B cell (primary cell): ENCODE measurements around the gene CGRRF1. TPM values are rescaled to one million over a fixed set of nuclear protein-coding genes. Genes with fewer than 3 reads are reported as not detected.

Experiments
- ATAC-seq: fragments of 200-7000 bp; cut with Tn5 transposase; one replicate; pipeline ENCODE4 v1.10.0; 2021; ENCODE audit warnings: low read depth, mild to moderate bottlenecking, moderate number of reproducible peaks, moderate library complexity
- CTCF ChIA-PET: fragments of 350-600 bp; sonication (Branson Sonifier 250); formaldehyde crosslinking; loops from one replicate; lab custom pipeline; 2021; ENCODE audit warnings: antibody characterized with exemption, inconsistent platforms; lab: Charles Lee
- POLR2A ChIA-PET: fragments of 350-600 bp; sonication (Branson Sonifier 250); formaldehyde crosslinking; loops from one replicate; lab custom pipeline; 2021; ENCODE audit warnings: antibody characterized with exemption; lab: Charles Lee
- DNase-seq: peaks from one replicate; pipeline ENCODE4 v3.0.0; 2013
- H2AFZ ChIP-seq: 2 replicates; pipeline ENCODE4 v1.6.1; 2012; ENCODE audit warnings: mild to moderate bottlenecking, low read depth, low read length; ENCODE audit not compliant: insufficient read depth, poor library complexity, severe bottlenecking
- H3K27ac ChIP-seq, 2 donors: 1 replicate in 1 of 2; 2 replicates in 1 of 2; pipeline ENCODE4 v1.5.1; 2012 to 2013; ENCODE audit warnings: low read length in 2 of 2, mild to moderate bottlenecking in 2 of 2, moderate library complexity in 1 of 2
- H3K27me3 ChIP-seq, 4 experiments: fragments of 200-600 bp in 1 of 4; sonication (generic) in 1 of 4; replicated peaks in 1 of 4; 1 replicate in 2 of 4; 2 replicates in 2 of 4; pipeline versions ENCODE4 v1.6.1 to v1.7.0; 2013 to 2016; ENCODE audit warnings: low read length in 3 of 4, mild to moderate bottlenecking in 2 of 4, mixed read lengths in 1 of 4, moderate library complexity in 1 of 4; ENCODE audit not compliant: insufficient read depth in 4 of 4, control insufficient read depth in 3 of 4; ENCODE audit errors: control extremely low read depth in 1 of 4
- H3K36me3 ChIP-seq, 2 experiments: replicated peaks in 1 of 2; 1 replicate in 1 of 2; 2 replicates in 1 of 2; pipeline versions ENCODE4 v1.6.1 to v1.7.1; 2013; ENCODE audit warnings: low read length in 1 of 2; ENCODE audit not compliant: insufficient read depth in 2 of 2, control insufficient read depth in 1 of 2; ENCODE audit errors: control extremely low read depth in 1 of 2, extremely low read depth in 1 of 2
- H3K4me1 ChIP-seq, 2 donors: fragments of 200-600 bp in 1 of 2; sonication (generic) in 1 of 2; 1 replicate in 1 of 2; 2 replicates in 1 of 2; pipeline versions ENCODE4 v1.5.1 to v1.6.1; 2013 to 2017; ENCODE audit warnings: low read length in 2 of 2; ENCODE audit not compliant: control insufficient read depth in 2 of 2, insufficient read depth in 2 of 2
- H3K4me2 ChIP-seq: replicated peaks from 2 replicates; pipeline ENCODE3; 2012; ENCODE audit warnings: mild to moderate bottlenecking, low read depth, low read length; ENCODE audit not compliant: poor library complexity, severe bottlenecking
- H3K4me3 ChIP-seq, 5 experiments: fragments of 200-600 bp in 1 of 5; sonication (generic) in 1 of 5; 1 replicate in 3 of 5; 2 replicates in 2 of 5; pipeline versions ENCODE4 v1.5.1 to v1.7.0; 2011 to 2016; ENCODE audit warnings: low read length in 4 of 5, mild to moderate bottlenecking in 4 of 5, low read depth in 2 of 5, control low read depth in 1 of 5, moderate library complexity in 1 of 5; ENCODE audit not compliant: insufficient read depth in 1 of 5; ENCODE audit errors: control extremely low read depth in 1 of 5, extremely low read depth in 1 of 5
- H3K79me2 ChIP-seq: fragments of 200-600 bp; sonication (generic); one replicate; pipeline ENCODE4 v1.6.0; 2016; ENCODE audit warnings: low read length; ENCODE audit not compliant: control insufficient read depth, insufficient read depth
- H3K9ac ChIP-seq: fragments of 200-600 bp; sonication (generic); 2 replicates; pipeline ENCODE4 v1.6.1; 2017; ENCODE audit warnings: mild to moderate bottlenecking, low read length, moderate library complexity
- H3K9me3 ChIP-seq, 3 donors: one replicate each; pipeline versions ENCODE4 v1.6.1 to v1.7.1; 2013; ENCODE audit warnings: low read length in 2 of 3; ENCODE audit not compliant: control insufficient read depth in 2 of 3, insufficient read depth in 1 of 3; ENCODE audit errors: control extremely low read depth in 1 of 3
- H4K20me1 ChIP-seq: 2 replicates; pipeline ENCODE4 v1.6.0; 2012; ENCODE audit warnings: mild to moderate bottlenecking, low read length; ENCODE audit not compliant: insufficient read depth, control insufficient read depth, poor library complexity, severe bottlenecking
- H3K27ac Mint-ChIP-seq: one replicate; pipeline ENCODE4 v1.8.0; 2021; ENCODE audit warnings: mixed read lengths
- H3K27me3 Mint-ChIP-seq: one replicate; pipeline ENCODE4 v1.8.0; 2021; ENCODE audit warnings: mixed read lengths
- H3K4me1 Mint-ChIP-seq: one replicate; pipeline ENCODE4 v1.8.0; 2021; ENCODE audit warnings: mixed read lengths
- H3K4me3 Mint-ChIP-seq: one replicate; pipeline ENCODE4 v1.8.0; 2021; ENCODE audit warnings: mixed read lengths
- H3K9me3 Mint-ChIP-seq: one replicate; pipeline ENCODE4 v1.8.0; 2022; ENCODE audit warnings: mixed read lengths; ENCODE audit not compliant: insufficient read depth
- EZH2 ChIP-seq: IDR thresholded peaks from 2 replicates; pipeline ENCODE4 v1.6.1; 2012; ENCODE audit warnings: borderline replicate concordance, low read depth, mild to moderate bottlenecking, moderate library complexity, low read length; ENCODE audit not compliant: insufficient read depth, poor library complexity, severe bottlenecking
- WGBS: methylation state at CpG from one replicate; pipeline ENCODE4 v1.1.5; 2013; ENCODE audit warnings: missing lambda C conversion rate; ENCODE audit not compliant: insufficient coverage; 5-methylcytosine and 5-hydroxymethylcytosine counted together
- intact Hi-C: fragments of 100-400 bp; cut with micrococcal nuclease; formaldehyde crosslinking; loops from one replicate; pipeline ENCODE4 v1.10.0; 2022
- polyA plus RNA-seq: library from polyadenylated mRNA; depleted of rRNA; stranded (reverse); fragments of >200 nt; gene quantifications from 2 replicates; pipeline ENCODE4 v1.2.3, GENCODE V29; 2012
- total RNA-seq, 2 donors: library from RNA; stranded (reverse); fragments of 120-200 nt in 1 of 2; gene quantifications; 1 replicate in 1 of 2; 2 replicates in 1 of 2; pipeline versions ENCODE4 v1.2.3 to v1.2.4, GENCODE V29; 2013 to 2022
- TF ChIP-seq, protein P1 (sequence below): fragments of 200-600 bp; IDR thresholded peaks from one replicate; pipeline ENCODE4 v1.8.0; 2022; ENCODE audit warnings: antibody characterized with exemption, mild to moderate bottlenecking

CGRRF1 gene
- total and polyA plus RNA-seq, 2 donors (not counting 1 experiment from before 2014, with no cell fraction given) = 10.0 to 15.8 TPM

DNA sequence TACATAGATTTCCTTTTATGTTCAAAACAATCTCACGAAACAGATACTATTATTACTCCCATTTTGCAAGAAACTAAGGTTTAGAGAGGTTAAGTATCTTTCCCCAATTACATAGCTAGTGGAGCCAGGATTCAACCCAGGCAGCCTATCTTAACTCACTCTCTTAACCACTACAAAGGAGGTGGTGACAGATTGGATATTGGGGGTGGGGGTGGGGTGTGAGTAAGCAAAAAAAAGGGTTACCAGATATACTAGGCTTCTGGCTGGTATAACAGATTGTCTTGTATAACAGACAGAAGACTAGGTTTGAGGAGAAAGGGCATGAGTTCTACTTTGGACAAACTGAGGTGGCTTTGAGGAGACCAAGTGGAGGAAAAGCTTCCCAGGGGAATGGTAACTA lies 23.0 kb upstream of the CGRRF1 start:
- Histone ChIP-seq H2AFZ (no peak overlapping the region), H3K4me2 (peak overlapping the region; percentile 40), H3K4me1 (peaks cover 56 to 70% of the 10 kb centered on the region in 2 donors), H3K27me3 (no peaks in the 10 kb centered on the region), H3K27ac (peak overlapping the region in 1 of 2 donors; percentile 83), H3K9me3 (no peaks in the 10 kb centered on the region), H3K36me3 (peaks cover 0 to 11% of the 10 kb centered on the region in 2 experiments), H4K20me1 (no peaks in the 10 kb centered on the region), H3K79me2 (peaks cover 80% of the 10 kb centered on the region), H3K9ac (no peak overlapping the region), H3K4me3 (no peak overlapping the region)
- ATAC-seq (no peak), DNase-seq (peak; percentile 14)
- Mint-ChIP-seq H3K27me3 (no peaks in the 10 kb centered on the region), H3K4me3 (peak overlapping the region; percentile 68), H3K9me3 (no peaks in the 10 kb centered on the region), H3K27ac (peak overlapping the region; percentile 84), H3K4me1 (peaks cover 76% of the 10 kb centered on the region)
- ChIA-PET POLR2A (no interaction called here), CTCF (interaction anchor here (0.6 to 4.5 kb wide), 2 partner anchors 21 to 52 kb away, joined by 3 to 38 read pairs; partner anchors contain the start of gene CGRRF1)
- no peak for TF ChIP-seq EZH2
- TF ChIP-seq, protein P1, sequence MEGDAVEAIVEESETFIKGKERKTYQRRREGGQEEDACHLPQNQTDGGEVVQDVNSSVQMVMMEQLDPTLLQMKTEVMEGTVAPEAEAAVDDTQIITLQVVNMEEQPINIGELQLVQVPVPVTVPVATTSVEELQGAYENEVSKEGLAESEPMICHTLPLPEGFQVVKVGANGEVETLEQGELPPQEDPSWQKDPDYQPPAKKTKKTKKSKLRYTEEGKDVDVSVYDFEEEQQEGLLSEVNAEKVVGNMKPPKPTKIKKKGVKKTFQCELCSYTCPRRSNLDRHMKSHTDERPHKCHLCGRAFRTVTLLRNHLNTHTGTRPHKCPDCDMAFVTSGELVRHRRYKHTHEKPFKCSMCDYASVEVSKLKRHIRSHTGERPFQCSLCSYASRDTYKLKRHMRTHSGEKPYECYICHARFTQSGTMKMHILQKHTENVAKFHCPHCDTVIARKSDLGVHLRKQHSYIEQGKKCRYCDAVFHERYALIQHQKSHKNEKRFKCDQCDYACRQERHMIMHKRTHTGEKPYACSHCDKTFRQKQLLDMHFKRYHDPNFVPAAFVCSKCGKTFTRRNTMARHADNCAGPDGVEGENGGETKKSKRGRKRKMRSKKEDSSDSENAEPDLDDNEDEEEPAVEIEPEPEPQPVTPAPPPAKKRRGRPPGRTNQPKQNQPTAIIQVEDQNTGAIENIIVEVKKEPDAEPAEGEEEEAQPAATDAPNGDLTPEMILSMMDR = no peak
- no CpG with 5 or more reads among the region's 1 CpG for WGBS
- intact Hi-C loops = loop anchor here (5.0 kb wide), 1 partner anchor 1334 kb away; the partner anchor contains the start of gene DDHD1

DNA sequence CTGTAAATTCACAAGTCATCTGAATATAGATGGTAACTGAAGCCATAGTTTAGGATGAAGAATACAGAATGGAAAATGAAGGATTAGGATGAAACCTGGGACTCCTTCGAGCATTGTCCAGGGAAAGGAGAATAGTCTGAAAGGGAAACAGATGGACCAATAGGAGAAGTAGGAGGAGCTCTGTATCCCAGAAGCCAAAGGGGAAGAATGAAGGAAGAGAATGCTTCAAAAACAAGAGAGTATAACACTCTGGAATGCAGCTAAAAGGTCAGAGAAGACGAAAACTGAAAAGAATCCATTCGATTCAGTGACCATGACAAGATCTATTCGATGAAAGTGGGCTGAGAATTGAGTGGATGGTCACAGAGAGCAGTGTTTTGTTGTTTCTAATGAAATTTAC lies 21.9 kb upstream of the CGRRF1 start:
- no peaks in the 10 kb centered on the region for H3K9me3 ChIP-seq
- no peak for ATAC-seq
- peak overlapping the region; percentile 93 for H3K27ac Mint-ChIP-seq
- peak overlapping the region; percentile 89 for H3K4me2 ChIP-seq
- peaks cover 47 to 61% of the 10 kb centered on the region in 2 donors for H3K4me1 ChIP-seq
- peak; percentile 13 for DNase-seq
- no peaks in the 10 kb centered on the region for H4K20me1 ChIP-seq
- TF ChIP-seq, protein P1 = no peak
- TF ChIP-seq EZH2 = no peak
- intact Hi-C loops = loop anchor here (1.0 to 5.0 kb wide), 3 partner anchors 79 to 1335 kb away; partner anchors contain the start of genes DDHD1 and SAMD4A
- WGBS = 68% methylated on average over 3 of the region's 4 CpGs
- POLR2A ChIA-PET = no interaction called here
- peak overlapping the region; percentile 97 for H3K4me3 Mint-ChIP-seq
- H3K9ac ChIP-seq = peak overlapping the region; percentile 89
- H3K27me3 ChIP-seq = no peaks in the 10 kb centered on the region
- peaks cover 0 to 5% of the 10 kb centered on the region in 2 experiments for H3K36me3 ChIP-seq
- H2AFZ ChIP-seq = no peak overlapping the region
- H3K79me2 ChIP-seq = peaks cover 76% of the 10 kb centered on the region
- H3K4me3 ChIP-seq = peak overlapping the region; percentile 67 to 97 (median 71)
- CTCF ChIA-PET = interaction anchor here (0.6 to 4.5 kb wide), 7 partner anchors 20 to 286 kb away, joined by 3 to 38 read pairs (median 3); partner anchors contain the start of genes CGRRF1 and CNIH1
- no peaks in the 10 kb centered on the region for H3K27me3 Mint-ChIP-seq
- no peaks in the 10 kb centered on the region for H3K9me3 Mint-ChIP-seq
- H3K4me1 Mint-ChIP-seq = peaks cover 68% of the 10 kb centered on the region
- H3K27ac ChIP-seq = peak overlapping the region; percentile 82 to 97
